MM.1S (cell line): Measurements from ENCODE around the gene TANC1.

Experiments used
- EZH2 ChIP-seq: fragments of 300-600 bp; sonication (generic); optimal IDR thresholded peaks from 2 replicates; pipeline ENCODE3; 2017; ENCODE audit warnings: low read depth, mild to moderate bottlenecking, antibody characterized with exemption, low read length, mixed read lengths
- TF ChIP-seq, protein P1 (sequence below): fragments of 300-600 bp; sonication (generic); IDR thresholded peaks from 2 replicates; pipeline ENCODE4 v1.5.1; 2016; ENCODE audit warnings: antibody characterized with exemption, low read length, mixed read lengths

DNA sequence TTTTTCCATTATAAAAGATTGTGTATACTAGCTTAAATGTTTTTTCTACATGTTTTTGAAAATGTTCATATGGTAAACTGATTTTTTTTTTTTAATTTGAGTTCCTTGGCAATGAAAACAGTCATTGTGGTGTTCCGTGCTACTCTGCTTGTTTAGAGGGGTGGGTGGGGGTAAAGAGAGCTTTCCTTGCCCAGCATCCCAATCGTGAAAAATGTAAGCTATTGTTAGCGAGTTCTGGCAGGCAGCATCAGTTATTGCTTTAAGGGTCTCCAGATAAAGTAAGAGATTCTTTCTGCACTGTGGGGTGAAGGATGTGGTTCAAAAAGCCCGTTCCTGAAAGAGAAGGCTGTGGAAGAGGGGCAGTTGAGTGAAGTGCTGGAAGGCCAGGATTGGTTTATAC is 118.4 kb downstream of the TANC1 start:
- TF ChIP-seq EZH2 = no peak
- TF ChIP-seq, protein P1, sequence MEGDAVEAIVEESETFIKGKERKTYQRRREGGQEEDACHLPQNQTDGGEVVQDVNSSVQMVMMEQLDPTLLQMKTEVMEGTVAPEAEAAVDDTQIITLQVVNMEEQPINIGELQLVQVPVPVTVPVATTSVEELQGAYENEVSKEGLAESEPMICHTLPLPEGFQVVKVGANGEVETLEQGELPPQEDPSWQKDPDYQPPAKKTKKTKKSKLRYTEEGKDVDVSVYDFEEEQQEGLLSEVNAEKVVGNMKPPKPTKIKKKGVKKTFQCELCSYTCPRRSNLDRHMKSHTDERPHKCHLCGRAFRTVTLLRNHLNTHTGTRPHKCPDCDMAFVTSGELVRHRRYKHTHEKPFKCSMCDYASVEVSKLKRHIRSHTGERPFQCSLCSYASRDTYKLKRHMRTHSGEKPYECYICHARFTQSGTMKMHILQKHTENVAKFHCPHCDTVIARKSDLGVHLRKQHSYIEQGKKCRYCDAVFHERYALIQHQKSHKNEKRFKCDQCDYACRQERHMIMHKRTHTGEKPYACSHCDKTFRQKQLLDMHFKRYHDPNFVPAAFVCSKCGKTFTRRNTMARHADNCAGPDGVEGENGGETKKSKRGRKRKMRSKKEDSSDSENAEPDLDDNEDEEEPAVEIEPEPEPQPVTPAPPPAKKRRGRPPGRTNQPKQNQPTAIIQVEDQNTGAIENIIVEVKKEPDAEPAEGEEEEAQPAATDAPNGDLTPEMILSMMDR = no peak
